IPS-NIHi11 (cell line): ENCODE results near the gene DHX34.
"Not testable (repeated sequence)": the region's sequence is repeated elsewhere in the genome, so short reads cannot be mapped to it uniquely, and the experiment has no call there.

Experiments
- DNase-seq: peaks from one replicate; pipeline ENCODE4 v3.0.0; 2012; ENCODE audit warnings: mixed read lengths, low spot score

The DHX34 gene

DNA sequence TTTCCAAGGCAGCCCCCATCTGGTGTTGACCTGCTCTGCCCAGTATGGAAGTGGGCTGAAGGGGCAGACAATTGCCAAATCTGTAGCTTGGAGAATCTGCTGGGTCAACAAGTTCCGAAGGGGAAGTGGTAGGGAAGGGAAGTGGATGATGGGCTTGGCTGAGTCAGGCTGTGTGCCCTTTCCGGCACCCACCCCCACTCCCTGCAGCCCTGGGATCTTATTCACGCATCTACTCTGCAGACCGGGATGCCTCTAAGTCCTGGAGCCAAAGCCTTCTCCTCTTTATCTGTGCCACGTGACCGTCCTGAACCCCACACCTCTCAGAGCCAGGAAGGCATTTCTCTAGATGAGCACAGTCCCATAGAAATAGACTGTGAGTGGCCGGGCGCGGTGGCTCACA lies 24.6 kb upstream of the DHX34 start:
- DNase-seq, result peak; percentile 24

DNA sequence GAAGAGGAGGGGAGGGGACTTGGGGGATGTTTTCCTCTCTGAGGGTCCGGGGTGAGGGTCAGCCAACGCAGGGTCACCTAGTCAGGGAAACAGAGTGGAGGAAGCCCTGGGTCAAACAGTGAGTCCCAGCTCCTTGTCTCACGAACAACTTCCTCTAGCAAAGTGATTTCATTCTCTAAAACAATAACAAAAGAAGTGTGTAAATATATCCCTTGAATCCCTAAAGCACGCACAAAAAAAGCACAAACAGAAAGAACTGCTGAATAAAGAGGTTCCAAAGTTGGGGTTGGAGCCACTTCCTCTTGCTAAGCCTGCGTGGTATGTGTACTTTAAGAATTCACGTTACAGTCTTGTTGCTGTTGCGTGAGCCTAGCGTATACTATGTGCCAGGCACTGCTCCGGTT lies 18.6 kb upstream of the DHX34 start:
- no peak for DNase-seq

DNA sequence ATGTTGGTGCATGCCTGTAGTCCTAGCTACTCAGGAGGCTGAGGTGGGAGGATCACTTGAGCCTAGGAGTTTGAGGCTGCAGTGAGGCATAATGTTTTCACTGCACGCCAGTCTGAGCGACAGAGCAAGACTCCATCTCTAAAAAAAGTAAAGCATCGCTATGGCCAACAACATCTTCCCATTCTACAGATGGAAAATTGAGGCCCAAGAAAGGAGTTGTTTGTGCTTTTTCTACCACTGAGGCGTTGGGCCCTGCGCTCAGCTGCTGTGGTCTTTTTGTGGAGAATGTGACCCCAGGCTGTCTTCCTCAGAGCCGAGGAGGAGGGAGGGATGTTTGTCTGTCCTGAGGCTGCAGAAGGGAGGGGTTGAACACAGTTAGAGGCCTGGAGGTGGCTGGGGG lies 17.6 kb upstream of the DHX34 start:
- no peak for DNase-seq

DNA sequence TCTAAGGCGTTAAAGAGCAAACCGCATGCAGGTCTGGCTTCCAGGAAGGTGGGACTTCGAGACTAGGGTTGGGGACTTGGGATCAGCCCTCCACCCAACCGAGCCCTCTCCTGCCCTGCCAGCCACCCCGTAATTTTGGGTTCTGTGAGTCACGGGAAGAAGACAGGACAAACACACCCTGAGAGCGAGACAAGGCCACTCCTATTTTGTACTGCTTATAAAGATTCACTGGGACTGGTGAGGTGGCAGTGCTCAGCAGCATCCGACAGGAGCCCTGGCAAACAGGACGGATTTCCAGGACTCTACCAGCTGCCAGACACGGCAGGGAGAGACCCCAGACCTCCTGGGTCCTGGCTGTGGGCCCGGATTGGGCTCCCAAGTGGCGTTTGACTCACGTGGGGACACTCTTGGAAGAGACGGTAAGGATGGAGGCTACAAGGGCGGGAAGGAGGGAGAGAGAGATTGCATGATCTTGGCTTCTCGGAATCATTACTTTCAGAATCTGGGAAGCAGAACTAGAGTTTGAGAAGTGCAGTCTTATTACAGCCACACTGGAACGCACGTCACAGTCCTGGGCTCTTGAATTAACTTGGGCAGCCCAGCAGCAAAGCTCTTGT lies 17.1 kb upstream of the DHX34 start, which contains the start of gene C5AR2:
TSS of gene C5AR2 (plus strand) at position 245 of the 617 bp plus-strand sequence. CDS start 8,625 bp downstream, outside the sequence.
- no peak for DNase-seq

DNA sequence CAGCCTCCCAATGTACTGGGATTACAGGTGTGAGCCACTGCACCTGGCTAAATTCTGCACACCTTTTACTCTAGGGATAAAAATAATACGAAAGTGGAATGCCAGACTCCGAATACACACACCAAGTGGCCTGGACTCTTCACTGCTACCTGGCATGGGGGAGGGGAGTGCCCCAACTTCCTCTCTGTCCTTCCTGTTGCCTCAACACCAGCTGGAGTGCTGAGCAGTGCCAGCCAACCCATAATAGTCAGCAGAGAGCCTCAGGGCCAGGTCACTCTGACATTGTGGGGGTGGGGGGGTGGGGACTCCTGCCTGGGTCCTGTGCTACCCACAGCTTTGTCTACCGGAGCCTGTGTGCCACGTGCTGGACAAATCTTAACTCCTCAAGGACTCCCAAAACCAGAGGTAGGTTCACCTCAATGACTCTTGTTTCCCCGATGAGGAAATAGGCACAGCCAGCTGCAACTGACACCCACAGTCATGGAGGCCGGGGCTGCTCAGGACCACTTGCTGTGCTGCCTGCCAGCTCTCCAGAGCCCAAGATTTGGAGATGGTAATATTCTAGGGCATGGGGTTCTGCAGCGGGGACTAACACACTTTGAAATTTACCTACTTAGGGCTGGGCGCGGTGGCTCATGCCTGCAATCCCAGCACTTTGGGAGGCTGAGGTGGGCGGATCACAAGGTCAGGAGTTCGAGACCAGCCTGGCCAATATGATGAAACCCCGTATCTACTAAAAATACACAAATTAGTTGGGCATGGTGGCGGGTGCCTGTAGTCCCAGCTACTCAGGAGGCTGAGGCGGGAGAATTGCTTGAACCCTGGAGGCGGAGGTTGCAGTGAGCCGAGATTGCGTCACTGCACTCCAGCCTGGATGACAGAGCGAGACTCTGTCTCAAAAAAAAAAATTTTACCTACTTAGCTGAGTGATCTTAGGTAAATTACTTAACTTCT lies 12.1 kb upstream of the DHX34 start:
- DNase-seq, result not testable (repeated sequence)

DNA sequence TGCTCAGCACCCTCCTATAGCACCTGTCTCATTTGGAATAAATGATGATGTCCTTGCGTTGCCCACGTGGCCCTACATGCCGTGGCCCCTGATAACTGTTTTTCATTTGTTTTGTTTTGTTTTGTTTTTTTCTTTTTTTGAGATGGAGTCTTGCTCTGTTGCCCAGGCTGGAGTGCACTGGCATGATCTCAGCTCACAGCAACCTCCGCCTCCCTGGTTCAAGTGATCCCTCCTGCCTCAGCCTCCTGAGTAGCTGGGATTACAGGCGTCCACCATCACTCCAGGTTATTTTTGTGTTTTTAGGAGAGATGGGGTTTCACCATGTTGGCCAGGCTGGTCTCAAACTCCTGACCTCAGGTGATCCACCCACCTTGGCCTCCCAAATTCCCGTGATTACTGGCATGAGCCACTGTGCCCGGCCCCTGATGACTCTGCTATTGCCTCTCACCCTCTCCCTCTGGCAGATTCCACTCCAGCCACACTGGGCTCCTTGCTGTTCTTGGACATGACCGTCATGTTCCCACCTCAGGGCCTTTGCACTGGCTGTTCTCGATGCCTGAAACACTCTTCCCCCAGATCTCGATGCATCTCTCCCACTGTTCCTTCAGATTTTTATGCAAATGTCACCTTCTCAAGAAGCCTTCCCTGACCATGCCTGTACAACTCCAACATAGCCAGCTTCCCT lies 9.8 kb upstream of the DHX34 start:
- no peak for DNase-seq

DNA sequence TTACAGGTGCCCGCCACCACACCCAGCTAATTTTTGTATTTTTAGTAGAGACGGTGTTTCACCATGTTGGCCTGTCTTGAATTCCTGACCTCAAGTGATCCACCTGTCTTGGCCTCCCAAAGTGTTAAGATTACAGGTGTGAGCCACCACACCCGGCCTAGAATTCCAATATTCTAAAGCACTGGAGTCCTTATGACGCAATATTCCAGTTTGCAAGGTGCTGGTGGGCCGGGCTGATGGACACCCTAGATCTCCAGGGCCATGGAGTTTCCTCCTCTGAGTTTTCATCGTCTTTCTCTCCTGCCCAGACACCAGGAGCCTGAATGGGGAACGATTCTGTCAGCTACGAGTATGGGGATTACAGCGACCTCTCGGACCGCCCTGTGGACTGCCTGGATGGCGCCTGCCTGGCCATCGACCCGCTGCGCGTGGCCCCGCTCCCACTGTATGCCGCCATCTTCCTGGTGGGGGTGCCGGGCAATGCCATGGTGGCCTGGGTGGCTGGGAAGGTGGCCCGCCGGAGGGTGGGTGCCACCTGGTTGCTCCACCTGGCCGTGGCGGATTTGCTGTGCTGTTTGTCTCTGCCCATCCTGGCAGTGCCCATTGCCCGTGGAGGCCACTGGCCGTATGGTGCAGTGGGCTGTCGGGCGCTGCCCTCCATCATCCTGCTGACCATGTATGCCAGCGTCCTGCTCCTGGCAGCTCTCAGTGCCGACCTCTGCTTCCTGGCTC lies 8.5 kb upstream of the DHX34 start:
- DNase-seq, result no peak

DNA sequence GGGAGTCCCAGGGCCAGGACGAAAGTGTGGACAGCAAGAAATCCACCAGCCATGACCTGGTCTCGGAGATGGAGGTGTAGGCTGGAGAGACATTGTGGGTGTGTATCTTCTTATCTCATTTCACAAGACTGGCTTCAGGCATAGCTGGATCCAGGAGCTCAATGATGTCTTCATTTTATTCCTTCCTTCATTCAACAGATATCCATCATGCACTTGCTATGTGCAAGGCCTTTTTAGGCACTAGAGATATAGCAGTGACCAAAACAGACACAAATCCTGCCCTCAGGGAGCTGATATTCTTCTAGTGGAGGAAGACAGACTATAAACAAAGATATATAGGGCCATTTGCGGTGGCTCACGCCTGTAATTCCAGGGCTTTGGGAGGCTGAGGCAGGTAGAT lies 7.4 kb upstream of the DHX34 start:
- DNase-seq, result no peak

DNA sequence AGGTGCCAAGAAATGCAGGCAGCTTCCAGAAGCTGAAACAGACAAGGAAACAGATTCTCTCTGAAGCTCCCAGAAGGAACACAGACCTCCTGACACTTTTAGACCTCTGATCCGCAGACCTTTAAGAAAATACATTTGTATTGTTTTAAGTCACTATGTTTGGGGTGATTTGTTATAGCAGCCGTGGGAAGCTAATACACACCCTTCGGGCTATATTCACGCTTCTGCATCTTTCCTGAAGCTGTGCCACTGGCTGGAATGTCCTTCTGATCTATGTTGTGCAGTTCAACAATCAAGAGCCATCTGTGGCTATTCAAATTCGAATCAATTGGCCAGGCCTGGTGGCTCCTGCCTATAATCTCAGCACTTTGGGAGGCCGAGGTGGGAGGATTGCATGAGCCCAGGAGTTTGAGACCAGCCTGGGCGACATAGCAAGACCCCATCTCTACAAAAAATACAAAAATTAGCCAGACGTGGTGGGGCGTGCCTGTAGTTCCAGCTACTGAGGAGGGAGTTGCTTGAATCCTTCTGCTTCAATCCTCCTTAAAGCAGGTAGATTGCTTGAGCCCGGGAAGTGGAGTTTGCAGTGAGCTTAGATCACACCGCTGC lies 5.8 kb upstream of the DHX34 start:
- DNase-seq, result no peak

DNA sequence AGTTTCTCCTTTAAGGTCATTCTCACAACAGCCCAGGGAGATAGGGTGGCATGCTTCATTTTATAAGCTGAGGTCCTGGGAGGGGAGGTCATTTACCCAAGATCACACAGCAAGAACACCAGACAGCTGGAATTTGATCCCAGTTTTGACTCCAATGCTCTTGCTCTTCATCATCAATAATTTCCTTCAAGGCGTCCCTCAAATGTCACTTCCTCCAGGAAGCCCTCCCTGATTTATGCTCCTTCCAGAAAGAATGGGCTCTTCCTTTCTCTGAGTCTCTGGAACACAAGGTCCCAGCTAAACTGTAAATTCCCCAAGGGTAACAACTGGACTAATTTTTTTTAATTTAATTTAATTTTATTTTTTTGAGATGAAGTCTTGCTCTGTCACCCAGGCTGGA lies 4.7 kb upstream of the DHX34 start:
- DNase-seq, result no peak

DNA sequence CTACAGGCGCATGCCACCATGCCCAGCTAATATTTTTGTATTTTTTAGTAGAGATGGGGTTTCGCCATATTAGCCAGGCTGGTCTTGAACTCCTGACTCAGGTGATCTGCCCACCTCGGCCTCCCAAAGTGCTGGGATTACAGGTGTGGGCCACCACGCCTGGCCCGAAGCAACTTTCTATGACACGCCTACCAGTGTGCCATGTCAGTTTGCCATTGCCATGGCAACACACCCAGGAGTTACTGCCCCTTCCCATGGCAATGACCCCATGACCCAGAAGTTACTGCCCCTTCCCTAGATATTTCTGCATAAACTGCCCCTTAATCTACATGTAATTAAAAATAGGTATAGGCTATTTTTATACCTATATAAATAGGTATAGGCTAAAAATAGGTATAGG lies 3.1 kb upstream of the DHX34 start:
- DNase-seq, result not testable (repeated sequence)

DNA sequence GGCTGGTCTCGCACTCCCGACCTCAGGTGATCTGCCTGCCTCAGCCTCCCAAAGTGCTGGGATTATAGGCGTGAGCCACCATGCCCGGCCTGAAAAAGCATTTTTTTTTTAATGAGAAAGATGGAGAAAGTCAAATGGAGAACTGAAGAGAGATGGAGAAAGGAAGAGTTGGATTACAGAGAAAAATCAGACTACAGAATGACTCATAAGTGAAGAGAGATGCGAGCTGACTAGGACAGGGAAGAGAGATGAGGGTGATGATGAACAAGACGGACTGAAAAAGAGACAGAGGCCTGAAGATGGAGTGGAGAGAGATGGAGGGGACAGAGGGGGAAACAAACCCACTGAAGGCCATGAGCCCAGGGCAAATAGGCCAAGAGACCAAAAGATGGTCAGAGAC lies 1.5 kb downstream of the DHX34 start:
- no peak for DNase-seq

DNA sequence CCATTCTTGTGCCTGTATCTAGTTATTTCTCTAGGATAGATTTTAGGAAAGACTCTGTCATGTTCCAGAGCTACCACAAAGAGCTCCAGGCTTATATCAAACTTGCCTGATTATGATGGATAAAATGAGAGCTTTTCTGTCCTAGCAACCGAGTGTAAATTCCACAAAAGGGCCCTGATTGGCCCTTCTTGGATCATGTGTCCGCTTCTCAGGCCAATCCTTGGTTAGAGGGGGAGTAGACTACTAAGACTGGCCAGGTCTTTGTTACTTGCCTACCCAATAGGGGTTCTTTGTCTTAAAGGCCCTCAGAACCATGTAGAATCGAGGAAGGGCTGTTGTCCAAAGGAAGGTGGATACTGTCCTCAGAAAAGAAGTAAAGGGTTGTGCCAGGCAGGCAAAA lies 2.4 kb downstream of the DHX34 start:
- DNase-seq, result peak; percentile 82

DNA sequence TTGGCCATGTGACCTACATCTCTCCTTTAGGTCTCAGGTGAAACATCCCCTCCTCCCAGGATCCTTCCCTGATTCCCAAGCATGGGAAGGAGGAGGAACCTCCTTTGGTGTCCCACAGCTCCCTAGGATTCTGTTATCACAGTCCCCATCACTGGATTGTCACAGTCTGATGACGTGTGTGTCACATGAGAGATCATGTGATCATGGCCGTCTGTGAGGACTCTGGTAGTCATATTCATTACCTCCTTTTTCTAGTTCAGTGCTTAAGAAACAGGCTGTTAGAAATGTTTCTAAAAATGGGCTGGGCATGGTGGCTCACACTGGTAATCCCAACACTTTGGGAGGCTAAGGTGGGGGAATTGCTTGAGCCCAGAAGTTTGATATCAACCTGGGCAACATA lies 3.0 kb downstream of the DHX34 start:
- DNase-seq, result no peak

DNA sequence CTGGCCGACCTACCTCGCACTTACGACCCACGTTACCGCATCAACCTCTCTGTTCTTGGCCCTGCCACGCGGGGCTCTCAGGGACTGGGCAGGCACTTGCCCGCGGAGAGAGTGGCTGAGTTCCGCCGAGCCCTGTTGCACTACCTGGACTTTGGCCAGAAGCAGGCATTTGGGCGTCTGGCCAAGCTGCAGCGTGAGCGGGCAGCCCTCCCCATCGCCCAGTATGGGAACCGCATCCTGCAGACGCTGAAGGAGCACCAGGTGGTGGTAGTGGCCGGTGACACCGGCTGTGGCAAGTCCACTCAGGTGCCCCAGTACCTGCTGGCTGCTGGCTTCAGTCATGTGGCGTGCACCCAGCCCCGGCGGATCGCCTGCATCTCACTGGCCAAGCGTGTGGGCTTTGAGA lies 4.2 kb downstream of the DHX34 start:
- peak; percentile 30 for DNase-seq

DNA sequence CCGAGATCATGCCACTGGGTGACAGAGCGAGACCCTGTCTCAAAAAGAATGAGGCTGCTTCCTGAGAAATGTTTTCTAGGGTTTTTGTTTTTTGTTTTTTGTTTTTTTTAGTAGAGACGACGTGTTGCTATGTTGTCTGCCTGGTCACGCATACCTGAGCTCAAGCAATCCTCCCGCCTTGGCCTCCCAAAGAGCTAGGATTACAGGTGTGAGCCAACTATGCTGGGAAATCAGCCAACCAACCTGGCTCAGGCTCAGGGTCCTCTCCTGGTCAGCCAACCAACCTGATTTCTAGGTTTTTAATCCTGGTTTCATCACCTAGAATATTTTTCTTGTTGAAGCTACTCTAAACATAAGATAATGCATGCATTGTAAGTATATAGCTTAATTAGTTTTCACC lies 7.8 kb downstream of the DHX34 start:
- no peak for DNase-seq

DNA sequence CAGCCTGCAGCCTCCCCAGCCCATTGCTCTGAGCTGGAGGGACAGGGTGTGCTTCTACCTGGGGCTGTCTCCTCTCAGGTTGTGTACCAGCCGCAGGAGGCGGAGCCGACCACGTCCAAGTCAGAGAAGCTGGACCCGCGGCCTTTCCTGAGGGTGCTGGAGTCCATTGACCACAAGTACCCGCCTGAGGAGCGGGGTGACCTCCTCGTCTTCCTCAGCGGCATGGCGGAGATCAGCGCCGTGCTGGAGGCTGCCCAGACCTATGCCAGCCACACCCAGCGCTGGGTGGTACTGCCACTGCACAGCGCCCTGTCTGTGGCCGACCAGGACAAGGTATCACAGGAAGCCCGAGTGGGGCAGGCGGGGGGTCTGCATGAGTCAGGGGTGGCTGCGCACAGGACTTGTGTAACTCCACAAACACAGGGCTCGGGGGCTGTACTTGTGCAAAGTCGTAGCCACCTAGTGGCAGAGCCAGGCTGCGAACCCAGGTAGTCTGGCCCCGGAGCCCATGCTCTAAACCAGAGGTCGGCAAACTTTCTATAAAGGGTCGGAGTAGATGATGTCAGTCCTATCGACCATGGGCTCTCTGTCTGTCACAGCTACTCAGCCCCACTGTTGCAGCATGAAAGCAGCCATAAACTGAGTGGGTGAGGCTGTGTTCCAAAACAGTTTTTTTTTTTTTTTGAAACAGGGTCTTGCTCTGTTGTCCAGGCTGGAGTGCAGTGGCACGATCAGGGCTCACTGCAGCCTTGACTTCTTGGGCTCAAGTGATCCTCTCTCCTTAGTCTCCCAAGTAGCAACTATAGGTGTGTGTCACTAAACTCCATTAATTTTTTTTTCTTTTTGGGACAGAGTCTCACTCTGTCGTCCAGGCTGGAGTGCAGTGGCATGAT lies 8.9 kb downstream of the DHX34 start:
- no peak for DNase-seq

DNA sequence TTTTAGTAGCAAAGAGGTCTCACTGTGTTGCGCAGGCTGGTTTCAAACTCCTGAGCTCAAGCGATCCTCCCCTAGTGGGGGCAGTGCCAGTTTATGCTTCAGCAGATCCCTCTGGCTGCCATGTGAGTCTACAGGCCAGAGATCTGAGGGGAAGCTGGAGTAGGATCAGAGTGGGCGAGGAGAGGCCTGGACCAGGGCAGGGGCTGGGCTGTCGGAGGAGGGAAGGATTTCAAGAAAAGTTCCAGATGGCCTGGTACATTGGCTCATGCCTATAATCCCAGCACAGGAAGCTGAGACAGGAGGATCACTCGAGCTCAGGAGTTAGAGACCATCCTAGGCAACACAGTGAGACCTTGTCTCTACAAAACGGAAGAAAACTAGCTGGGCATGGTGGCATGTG lies 9.8 kb downstream of the DHX34 start:
- DNase-seq, result no peak

DNA sequence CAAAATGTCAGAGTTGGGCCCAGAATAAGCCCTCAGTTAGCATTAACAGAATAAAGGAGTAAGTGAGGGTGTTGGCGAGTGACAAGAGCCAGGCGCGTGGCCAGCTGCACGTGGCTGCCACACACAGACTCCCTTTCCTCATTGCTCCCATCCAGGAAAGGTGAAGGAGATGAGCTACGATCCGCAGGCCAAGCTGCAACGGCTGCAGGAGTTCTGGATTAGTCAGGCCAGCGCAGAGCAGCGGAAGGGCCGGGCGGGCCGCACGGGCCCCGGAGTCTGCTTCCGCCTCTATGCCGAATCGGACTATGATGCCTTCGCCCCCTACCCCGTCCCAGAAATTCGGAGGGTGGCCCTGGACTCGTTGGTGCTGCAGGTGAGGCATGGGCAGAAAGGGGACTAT lies 13.2 kb downstream of the DHX34 start:
- no peak for DNase-seq

DNA sequence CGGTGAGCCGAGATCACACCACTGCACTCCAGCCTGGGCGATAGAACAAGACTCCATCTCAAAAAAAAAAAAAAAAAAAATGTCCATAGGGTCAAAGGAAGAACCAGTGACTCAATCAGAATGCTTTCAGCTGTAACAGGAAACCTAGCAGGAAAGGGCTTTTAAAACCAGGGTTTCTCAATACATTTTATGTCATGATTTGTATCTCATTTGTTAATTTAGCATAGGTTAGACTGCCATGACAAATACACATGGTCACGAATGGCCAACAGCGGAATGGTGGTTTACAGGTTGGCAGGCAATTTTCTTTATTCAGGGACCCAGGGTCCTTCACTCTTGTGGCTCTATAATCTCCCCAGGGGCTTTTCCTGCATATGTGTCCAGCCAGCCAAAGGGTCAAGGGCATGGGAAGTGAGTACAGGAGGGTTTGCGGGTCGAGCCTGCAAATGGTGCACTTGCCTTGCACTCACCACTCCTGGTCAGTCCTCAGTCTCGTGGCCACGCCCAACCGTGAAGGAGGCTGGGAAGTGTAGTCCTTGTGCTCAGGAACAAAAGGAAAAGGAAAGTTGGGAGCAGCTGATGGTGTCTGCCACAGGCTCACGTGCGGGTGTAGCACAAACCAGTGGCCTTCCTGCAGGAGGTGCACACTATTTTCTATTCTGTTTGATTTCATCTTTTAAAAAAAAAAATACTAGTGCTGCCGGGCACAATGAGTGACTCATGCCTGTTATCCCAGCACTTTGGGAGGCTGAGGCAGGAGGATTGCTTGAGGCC lies 14.8 kb downstream of the DHX34 start:
- DNase-seq, result no peak
